Hepatocyte (in vitro differentiated cells): Measurements from ENCODE around the gene MRI1. TPM values are rescaled to one million over a fixed set of nuclear protein-coding genes. Genes with fewer than 3 reads are reported as not detected.

Experiments
- DNase-seq: peaks from one replicate; pipeline ENCODE4 v3.0.0-alpha.2; 2016; ENCODE audit warnings: low spot score
- H2AFZ ChIP-seq: fragments of 200-600 bp; sonication (generic); 2 replicates; pipeline ENCODE4 v1.6.0; 2016; ENCODE audit warnings: antibody characterized with exemption, mild to moderate bottlenecking
- H3K27ac ChIP-seq: fragments of 200-600 bp; sonication (generic); 2 replicates; pipeline ENCODE4 v1.5.1; 2016; ENCODE audit warnings: mild to moderate bottlenecking
- H3K27me3 ChIP-seq: fragments of 200-600 bp; sonication (generic); 2 replicates; pipeline ENCODE4 v1.6.1; 2016
- H3K36me3 ChIP-seq: fragments of 200-600 bp; sonication (generic); replicated peaks from 2 replicates; pipeline ENCODE4 v1.5.1; 2016; ENCODE audit warnings: low read depth; ENCODE audit not compliant: insufficient read depth
- H3K4me1 ChIP-seq: fragments of 200-600 bp; sonication (generic); 2 replicates; pipeline ENCODE4 v1.5.1; 2016; ENCODE audit warnings: mild to moderate bottlenecking, moderate library complexity; ENCODE audit not compliant: insufficient read depth
- H3K4me2 ChIP-seq: fragments of 200-600 bp; sonication (generic); 2 replicates; pipeline ENCODE4 v1.6.0; 2016
- H3K4me3 ChIP-seq: fragments of 200-600 bp; sonication (generic); 2 replicates; pipeline ENCODE4 v1.5.1; 2016; ENCODE audit warnings: mild to moderate bottlenecking
- H3K79me2 ChIP-seq: fragments of 200-600 bp; sonication (generic); 2 replicates; pipeline ENCODE4 v1.6.0; 2017; ENCODE audit warnings: mild to moderate bottlenecking
- H3K9me2 ChIP-seq: fragments of 200-600 bp; sonication (generic); replicated peaks from 2 replicates; pipeline ENCODE4 v1.6.0; 2017; ENCODE audit warnings: mild to moderate bottlenecking; ENCODE audit not compliant: insufficient read depth
- H3K9me3 ChIP-seq: fragments of 200-600 bp; sonication (generic); 2 replicates; pipeline ENCODE4 v1.5.1; 2016; ENCODE audit warnings: low read depth, mild to moderate bottlenecking
- H4K20me1 ChIP-seq: fragments of 200-600 bp; sonication (generic); 2 replicates; pipeline ENCODE4 v1.6.0; 2016; ENCODE audit warnings: mild to moderate bottlenecking; ENCODE audit not compliant: insufficient read depth, poor library complexity, severe bottlenecking
- EZH2 ChIP-seq: fragments of 200-600 bp; sonication (generic); IDR thresholded peaks from 2 replicates; pipeline ENCODE4 v1.6.1; 2016; ENCODE audit warnings: antibody characterized with exemption, mild to moderate bottlenecking, borderline replicate concordance
- EZH2phosphoT487 ChIP-seq: fragments of 200-600 bp; sonication (generic); IDR thresholded peaks from one replicate; pipeline ENCODE4 v1.6.1; 2018; ENCODE audit warnings: antibody characterized with exemption, mild to moderate bottlenecking, low read depth, moderate library complexity; ENCODE audit not compliant: unreplicated experiment, severe bottlenecking
- WGBS: methylation state at CpG from one replicate; pipeline ENCODE4 v1.1.6; 2016; ENCODE audit warnings: low lambda C conversion rate; ENCODE audit errors: missing lambda C conversion rate; 5-methylcytosine and 5-hydroxymethylcytosine counted together
- polyA plus RNA-seq: library from polyadenylated mRNA; unstranded; fragments of >200 nt; fragmentation: Nextera tagmentation; extraction: Ambion mirVana; gene quantifications from 2 replicates; pipeline ENCODE4 v1.2.1, GENCODE V29; 2016
- total RNA-seq: library from RNA; depleted of rRNA; stranded (reverse); fragments of >200 nt; gene quantifications from 2 replicates; pipeline ENCODE4 v1.2.3, GENCODE V29; 2014
- TF ChIP-seq, protein P1 (sequence below): fragments of 200-600 bp; sonication (generic); IDR thresholded peaks from 2 replicates; pipeline ENCODE4 v1.5.1; 2016; ENCODE audit warnings: antibody characterized with exemption, mild to moderate bottlenecking; ENCODE audit not compliant: poor library complexity

MRI1 gene
- total and polyA plus RNA-seq, 2 experiments from 2014 or later = 18.5 to 21.9 TPM

DNA sequence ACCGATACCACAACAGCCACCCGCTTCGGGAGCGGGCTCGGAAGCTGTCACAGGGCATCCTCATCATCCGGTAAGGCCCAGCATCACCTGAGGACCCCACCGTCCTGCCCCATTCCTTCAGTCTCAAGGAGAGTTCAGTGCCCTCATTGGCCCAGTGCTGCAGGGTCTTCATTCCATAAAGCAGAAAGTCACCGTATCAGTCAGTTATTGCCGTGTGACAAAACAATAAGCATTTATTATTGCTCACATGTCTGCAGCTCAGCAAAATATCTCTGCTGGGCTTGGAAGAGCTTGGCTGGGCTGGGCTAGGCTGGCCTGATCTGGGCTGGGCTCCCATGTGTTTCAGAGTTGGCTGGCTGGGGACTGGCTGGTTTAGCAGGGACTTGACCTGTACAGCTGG, 8.1 kb upstream of the MRI1 start:
- Histone ChIP-seq H3K4me1 (no peaks in the 10 kb centered on the region), H3K9me3 (no peaks in the 10 kb centered on the region), H3K27ac (no peak overlapping the region), H3K27me3 (no peaks in the 10 kb centered on the region), H3K9me2 (no peaks in the 10 kb centered on the region), H3K36me3 (no peaks in the 10 kb centered on the region), H3K79me2 (no peaks in the 10 kb centered on the region), H4K20me1 (no peaks in the 10 kb centered on the region), H3K4me2 (no peak overlapping the region), H3K4me3 (no peak overlapping the region), H2AFZ (no peak overlapping the region)
- over 99% methylated on average over 9 of the region's 9 CpGs for WGBS
- DNase-seq = no peak
- TF ChIP-seq EZH2phosphoT487 (no peak), EZH2 (no peak)

DNA sequence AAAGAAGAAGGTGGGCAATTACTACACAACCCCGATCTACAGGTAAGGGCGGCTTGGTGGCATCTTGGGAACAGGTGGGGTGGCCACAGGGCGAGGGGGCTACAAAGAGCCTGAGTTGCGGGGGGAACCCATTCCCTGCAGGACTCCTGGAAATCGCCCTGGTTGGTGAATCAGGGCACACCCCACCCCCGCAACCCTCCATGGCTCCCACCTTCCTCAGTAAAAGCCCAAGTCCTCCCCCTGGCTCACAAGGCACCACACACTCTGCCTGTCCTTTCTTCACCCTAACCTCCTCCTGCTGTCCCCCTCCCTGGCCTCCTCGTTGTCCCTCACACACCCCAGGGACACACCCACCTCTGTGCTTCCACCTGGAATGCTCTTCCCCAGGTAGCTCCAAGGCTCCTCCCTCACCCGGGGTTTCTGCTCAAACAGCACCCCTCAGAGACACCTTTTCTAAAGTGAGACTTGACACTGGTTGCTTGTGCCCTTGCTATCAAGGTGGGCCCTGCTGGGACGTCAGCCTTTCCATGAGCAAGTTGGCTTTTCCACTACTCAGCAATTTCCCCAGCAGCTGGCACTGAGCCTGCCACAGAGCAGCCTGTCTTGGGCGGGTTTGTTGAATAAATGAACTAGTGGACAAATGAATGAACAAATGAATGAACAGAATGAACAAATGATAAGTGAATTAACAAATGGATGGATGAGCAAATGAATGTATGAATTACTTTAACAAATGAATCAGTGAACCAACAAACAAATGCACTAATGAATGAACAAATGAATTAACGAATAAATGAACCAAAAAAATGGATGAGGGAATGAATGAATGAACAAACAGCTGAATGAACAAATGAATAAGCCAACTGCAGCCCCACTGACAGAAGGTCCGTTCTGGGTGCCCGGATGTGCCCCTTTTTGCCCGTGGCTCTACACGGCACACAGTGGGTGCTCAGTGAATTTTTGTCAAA, 6.2 kb upstream of the MRI1 start:
- H3K4me1 ChIP-seq = no peaks in the 10 kb centered on the region
- H4K20me1 ChIP-seq = no peaks in the 10 kb centered on the region
- no peaks in the 10 kb centered on the region for H3K79me2 ChIP-seq
- H2AFZ ChIP-seq = no peak overlapping the region
- H3K9me3 ChIP-seq = no peaks in the 10 kb centered on the region
- no peak overlapping the region for H3K4me2 ChIP-seq
- no peaks in the 10 kb centered on the region for H3K9me2 ChIP-seq
- DNase-seq = no peak
- no peak for TF ChIP-seq EZH2
- TF ChIP-seq, protein P1, sequence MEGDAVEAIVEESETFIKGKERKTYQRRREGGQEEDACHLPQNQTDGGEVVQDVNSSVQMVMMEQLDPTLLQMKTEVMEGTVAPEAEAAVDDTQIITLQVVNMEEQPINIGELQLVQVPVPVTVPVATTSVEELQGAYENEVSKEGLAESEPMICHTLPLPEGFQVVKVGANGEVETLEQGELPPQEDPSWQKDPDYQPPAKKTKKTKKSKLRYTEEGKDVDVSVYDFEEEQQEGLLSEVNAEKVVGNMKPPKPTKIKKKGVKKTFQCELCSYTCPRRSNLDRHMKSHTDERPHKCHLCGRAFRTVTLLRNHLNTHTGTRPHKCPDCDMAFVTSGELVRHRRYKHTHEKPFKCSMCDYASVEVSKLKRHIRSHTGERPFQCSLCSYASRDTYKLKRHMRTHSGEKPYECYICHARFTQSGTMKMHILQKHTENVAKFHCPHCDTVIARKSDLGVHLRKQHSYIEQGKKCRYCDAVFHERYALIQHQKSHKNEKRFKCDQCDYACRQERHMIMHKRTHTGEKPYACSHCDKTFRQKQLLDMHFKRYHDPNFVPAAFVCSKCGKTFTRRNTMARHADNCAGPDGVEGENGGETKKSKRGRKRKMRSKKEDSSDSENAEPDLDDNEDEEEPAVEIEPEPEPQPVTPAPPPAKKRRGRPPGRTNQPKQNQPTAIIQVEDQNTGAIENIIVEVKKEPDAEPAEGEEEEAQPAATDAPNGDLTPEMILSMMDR = no peak
- no peak for TF ChIP-seq EZH2phosphoT487
- no peak overlapping the region for H3K27ac ChIP-seq
- H3K27me3 ChIP-seq = no peaks in the 10 kb centered on the region
- WGBS = 88% methylated on average over 15 of the region's 15 CpGs
- H3K4me3 ChIP-seq = no peak overlapping the region
- H3K36me3 ChIP-seq = no peaks in the 10 kb centered on the region

DNA sequence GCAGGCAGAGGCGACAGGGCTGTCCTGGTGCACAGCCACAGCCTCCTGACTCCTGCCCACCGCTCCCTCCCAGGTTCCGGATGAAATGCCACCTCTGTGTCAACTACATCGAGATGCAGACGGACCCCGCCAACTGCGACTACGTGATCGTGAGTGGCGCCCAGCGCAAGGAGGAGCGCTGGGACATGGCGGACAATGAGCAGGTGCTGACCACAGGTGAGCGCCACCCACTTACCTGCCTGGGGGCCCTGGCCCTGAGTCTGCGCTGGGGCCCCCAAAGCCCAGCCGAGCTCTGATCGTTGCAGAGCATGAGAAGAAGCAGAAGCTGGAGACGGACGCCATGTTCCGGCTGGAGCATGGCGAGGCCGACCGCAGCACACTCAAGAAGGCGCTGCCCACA, 5.5 kb upstream of the MRI1 start:
- TF ChIP-seq EZH2 (no peak), EZH2phosphoT487 (no peak)
- TF ChIP-seq, protein P1 = no peak
- Histone ChIP-seq H3K9me3 (no peaks in the 10 kb centered on the region), H4K20me1 (no peaks in the 10 kb centered on the region), H3K27ac (no peak overlapping the region), H3K4me2 (no peak overlapping the region), H3K9me2 (no peaks in the 10 kb centered on the region), H3K36me3 (no peaks in the 10 kb centered on the region), H3K79me2 (no peaks in the 10 kb centered on the region), H3K4me3 (no peak overlapping the region), H3K4me1 (no peaks in the 10 kb centered on the region), H3K27me3 (no peaks in the 10 kb centered on the region), H2AFZ (no peak overlapping the region)
- 99% methylated on average over 19 of the region's 24 CpGs for WGBS
- DNase-seq = no peak

DNA sequence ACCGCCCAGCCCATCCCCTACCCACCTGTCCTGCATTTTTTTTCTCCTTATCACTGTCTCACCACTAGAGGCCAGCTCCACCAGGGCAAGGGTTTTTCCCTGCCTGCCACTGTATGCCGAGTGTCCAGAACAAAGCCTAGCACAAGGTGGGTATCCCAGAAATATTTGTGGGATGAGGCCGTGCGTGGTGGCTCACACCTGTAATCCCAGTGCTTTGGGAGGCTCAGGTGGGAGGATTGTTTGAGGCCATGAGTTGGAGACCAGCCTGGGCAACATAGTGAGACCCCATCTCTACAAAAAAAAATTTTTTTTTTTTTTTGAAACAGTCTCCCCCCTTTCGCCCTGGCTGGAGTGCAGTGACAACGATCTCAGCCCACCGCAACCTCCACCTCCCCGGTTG, 2.9 kb upstream of the MRI1 start:
- Histone ChIP-seq H3K4me3 (no peak overlapping the region), H3K4me1 (peaks cover 7% of the 10 kb centered on the region), H3K9me3 (no peaks in the 10 kb centered on the region), H3K4me2 (no peak overlapping the region), H4K20me1 (no peaks in the 10 kb centered on the region), H3K9me2 (no peaks in the 10 kb centered on the region), H3K27ac (no peak overlapping the region), H3K27me3 (no peaks in the 10 kb centered on the region), H3K36me3 (no peaks in the 10 kb centered on the region), H3K79me2 (peaks cover 3% of the 10 kb centered on the region), H2AFZ (no peak overlapping the region)
- TF ChIP-seq EZH2phosphoT487 = no peak
- no peak for TF ChIP-seq EZH2
- TF ChIP-seq, protein P1 = no peak
- no peak for DNase-seq
- 83% methylated on average over 8 of the region's 8 CpGs for WGBS
